BJ (cell line): ENCODE data around the gene CYP2A6. TPM values are rescaled to one million over a fixed set of nuclear protein-coding genes. Genes with fewer than 3 reads are reported as not detected.

Source experiments
- CTCF ChIA-PET: fragments of 350-600 bp; formaldehyde crosslinking; extraction: SDS; loops from one replicate; lab custom pipeline; 2021; ENCODE audit warnings: antibody characterized with exemption, inconsistent platforms; lab: Yijun Ruan, JAX
- POLR2A ChIA-PET: fragments of 300-600 bp; sonication (Branson Sonifier 250); formaldehyde crosslinking; extraction: SDS; loops from one replicate; lab custom pipeline; 2021; ENCODE audit warnings: antibody characterized with exemption; lab: Charles Lee
- DNase-seq: peaks from one replicate; pipeline ENCODE4 v3.0.0-alpha.2; 2011; ENCODE audit warnings: low read depth
- H3K27me3 ChIP-seq: 2 replicates; pipeline ENCODE4 v1.6.0; 2011; ENCODE audit warnings: low read length; ENCODE audit not compliant: control insufficient read depth, insufficient read depth
- H3K36me3 ChIP-seq: 2 replicates; pipeline ENCODE4 v1.5.1; 2011; ENCODE audit warnings: low read length; ENCODE audit not compliant: control insufficient read depth, insufficient read depth
- H3K4me3 ChIP-seq: 2 replicates; pipeline ENCODE4 v1.5.1; 2011; ENCODE audit warnings: low read depth, mild to moderate bottlenecking, control low read depth, low read length
- polyA plus RNA-seq: library from polyadenylated mRNA; depleted of rRNA; stranded (reverse); fragments of >200 nt; gene quantifications from 2 replicates; pipeline ENCODE4 v1.2.3, GENCODE V29; 2011; rRNA removed
- TF ChIP-seq, protein P1 (sequence below): IDR thresholded peaks from 2 replicates; pipeline ENCODE4 v1.5.1; 2011; ENCODE audit warnings: low read depth, mild to moderate bottlenecking, control low read depth, inconsistent platforms, low read length, moderate library complexity; ENCODE audit not compliant: insufficient read depth

Gene CYP2A6
- polyA plus RNA-seq, 1 experiment = not detected

DNA sequence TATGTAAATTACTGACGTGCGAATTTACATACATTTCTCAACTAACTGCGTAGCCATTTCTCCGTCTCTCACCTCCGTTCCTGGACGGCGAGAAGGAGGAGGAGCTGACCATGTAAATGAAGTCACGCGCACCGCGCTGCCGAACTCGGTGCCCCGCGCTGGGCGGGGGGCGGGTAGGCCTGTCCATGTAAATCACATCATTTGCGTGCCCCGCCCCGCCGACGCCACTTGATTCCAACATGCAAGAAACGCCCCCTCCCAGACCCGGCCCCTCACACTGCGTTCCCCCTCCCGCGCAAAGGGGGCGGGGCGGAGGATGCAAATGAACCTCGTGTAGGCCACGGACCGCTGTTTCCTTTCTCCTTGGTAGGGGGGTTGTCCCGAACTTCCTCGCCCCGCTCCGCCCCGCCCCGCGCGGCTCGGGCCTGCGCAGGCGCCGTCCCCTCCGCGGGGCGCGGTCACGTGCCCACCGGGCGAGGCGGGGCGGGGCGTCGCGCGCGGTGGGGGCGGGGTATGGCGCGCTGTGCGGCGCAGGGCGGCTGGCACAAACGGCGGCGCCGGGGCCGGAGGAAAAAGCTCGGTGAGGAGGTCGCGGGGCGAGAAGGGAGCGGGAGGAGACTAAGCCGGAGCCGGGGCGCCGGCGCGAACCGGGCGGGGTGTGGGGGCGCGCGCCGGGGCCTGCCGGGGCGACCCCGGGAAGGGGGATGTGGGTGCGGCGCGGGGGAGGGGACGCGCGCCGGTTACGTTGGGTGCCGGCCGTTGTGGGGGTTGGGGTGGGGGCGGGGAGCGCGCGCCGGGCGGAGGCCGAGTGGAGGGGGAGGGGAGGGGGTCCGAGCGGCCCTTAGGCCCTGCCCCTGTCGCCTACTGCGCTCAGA, 51.3 kb downstream of the CYP2A6 start, which contains the start of gene EGLN2:
EGLN2 (plus strand) TSS at position 509 of the 875 bp plus-strand sequence. CDS start 1,382 bp downstream, outside the sequence.
- peak within 1 kb of the TSS; percentile 92 for H3K4me3 ChIP-seq
- ChIA-PET CTCF (interaction anchor here (0.7 to 1.8 kb wide), 7 partner anchors 8 to 434 kb away, joined by 3 to 11 read pairs (median 4); partner anchors contain the start of gene RAB4B), POLR2A (interaction anchor here (0.6 to 0.7 kb wide), 3 partner anchors 9 to 435 kb away, joined by 3 to 6 read pairs (median 3); partner anchors contain the start of gene RAB4B)
- H3K36me3 ChIP-seq = peaks cover 18% of the 10 kb centered on the region
- TF ChIP-seq, protein P1, sequence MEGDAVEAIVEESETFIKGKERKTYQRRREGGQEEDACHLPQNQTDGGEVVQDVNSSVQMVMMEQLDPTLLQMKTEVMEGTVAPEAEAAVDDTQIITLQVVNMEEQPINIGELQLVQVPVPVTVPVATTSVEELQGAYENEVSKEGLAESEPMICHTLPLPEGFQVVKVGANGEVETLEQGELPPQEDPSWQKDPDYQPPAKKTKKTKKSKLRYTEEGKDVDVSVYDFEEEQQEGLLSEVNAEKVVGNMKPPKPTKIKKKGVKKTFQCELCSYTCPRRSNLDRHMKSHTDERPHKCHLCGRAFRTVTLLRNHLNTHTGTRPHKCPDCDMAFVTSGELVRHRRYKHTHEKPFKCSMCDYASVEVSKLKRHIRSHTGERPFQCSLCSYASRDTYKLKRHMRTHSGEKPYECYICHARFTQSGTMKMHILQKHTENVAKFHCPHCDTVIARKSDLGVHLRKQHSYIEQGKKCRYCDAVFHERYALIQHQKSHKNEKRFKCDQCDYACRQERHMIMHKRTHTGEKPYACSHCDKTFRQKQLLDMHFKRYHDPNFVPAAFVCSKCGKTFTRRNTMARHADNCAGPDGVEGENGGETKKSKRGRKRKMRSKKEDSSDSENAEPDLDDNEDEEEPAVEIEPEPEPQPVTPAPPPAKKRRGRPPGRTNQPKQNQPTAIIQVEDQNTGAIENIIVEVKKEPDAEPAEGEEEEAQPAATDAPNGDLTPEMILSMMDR = no peak
- H3K27me3 ChIP-seq = no peaks in the 10 kb centered on the region
- peak; percentile 97 for DNase-seq

DNA sequence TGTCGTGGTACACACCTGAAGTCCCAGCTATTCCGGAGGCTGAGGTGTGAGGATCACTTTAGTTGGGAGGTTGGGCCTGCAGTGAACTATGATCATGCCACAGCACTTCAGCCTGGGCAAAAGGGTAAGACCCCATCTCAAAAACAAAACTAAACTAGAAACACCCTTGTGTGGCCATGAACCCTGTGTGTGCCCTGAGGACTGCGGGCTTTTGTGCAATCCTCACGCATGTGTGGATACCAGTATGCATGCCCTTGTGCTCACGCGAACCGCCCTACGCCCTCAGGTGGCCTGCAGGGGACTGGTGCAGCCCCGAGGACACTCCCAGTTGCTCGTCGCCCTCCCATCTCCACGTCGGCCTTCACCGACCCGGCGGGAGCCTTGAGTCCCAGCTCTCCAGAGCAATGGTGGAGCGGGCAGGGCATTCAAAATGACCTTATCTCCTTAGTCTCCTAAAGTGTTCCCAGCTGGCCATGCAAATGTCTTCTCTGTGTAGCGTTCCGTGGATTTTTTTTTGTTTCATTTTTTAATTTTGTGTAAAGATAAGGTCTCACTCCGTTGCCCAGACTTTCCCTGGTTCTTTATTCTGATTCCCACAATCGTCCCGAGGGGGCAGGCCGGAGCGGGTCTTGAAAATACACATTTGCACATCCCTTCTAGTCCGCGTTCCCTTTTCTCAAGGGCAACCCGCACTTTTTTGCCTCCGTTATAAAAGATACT, 52.1 kb downstream of the CYP2A6 start:
- TF ChIP-seq, protein P1 = peak; percentile 55
- POLR2A ChIA-PET = interaction anchor here (0.5 to 0.7 kb wide), 2 partner anchors 20 kb away, joined by 6 to 23 read pairs; partner anchors contain the start of gene RAB4B
- no peaks in the 10 kb centered on the region for H3K27me3 ChIP-seq
- DNase-seq = no peak
- CTCF ChIA-PET = interaction anchor here (0.7 to 1.8 kb wide), 8 partner anchors 9 to 434 kb away, joined by 3 to 11 read pairs (median 4); partner anchors contain the start of gene RAB4B
- H3K4me3 ChIP-seq = peak overlapping the region; percentile 43
- peaks cover 17% of the 10 kb centered on the region for H3K36me3 ChIP-seq

DNA sequence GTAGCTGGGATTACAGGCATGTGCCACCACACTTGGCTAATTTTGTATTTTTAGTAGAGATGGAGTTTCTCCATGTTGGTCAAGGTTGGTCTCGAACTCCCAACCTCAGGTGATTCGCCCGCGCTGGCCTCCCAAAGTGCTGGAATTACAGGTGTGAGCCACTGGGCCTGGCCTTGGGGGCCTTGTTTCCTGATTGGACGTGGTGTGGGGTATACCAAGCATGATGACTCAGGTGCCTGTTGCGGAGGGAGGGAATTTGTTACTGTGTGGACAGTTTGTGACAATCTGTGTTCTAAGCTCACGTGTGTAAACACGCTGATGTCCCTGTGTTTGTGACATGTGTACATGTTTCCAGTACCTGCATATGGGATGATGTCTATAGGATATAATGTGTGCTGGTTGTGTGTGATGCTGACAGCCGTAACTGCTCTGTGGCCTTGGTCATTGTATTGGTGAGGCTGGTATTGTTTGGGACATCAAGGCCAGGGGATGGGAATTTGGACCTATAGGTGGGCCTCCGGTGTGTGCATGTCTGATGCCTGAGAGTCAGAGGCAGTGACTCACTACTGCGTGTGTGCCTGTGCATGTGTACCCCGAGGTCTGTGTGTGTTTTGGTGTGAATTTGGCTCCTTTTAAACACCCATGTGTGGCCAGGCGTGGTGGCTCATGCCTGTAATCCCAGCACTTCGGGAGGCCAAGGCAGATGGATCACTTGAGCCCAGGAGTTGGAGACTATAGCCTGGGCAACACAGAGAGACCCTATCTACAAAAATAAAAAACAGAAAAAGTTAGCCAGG, 52.9 kb downstream of the CYP2A6 start:
- TF ChIP-seq, protein P1 = no peak
- CTCF ChIA-PET = interaction anchor here (0.7 to 1.8 kb wide), 4 partner anchors 19 to 134 kb away, joined by 3 to 11 read pairs (median 4); partner anchors contain the start of gene RAB4B
- Histone ChIP-seq H3K27me3 (no peaks in the 10 kb centered on the region), H3K36me3 (peaks cover 14% of the 10 kb centered on the region; the same call in 1 of the 2 replicates), H3K4me3 (no peak overlapping the region)
- no peak for DNase-seq
- POLR2A ChIA-PET = interaction anchor here (0.5 kb wide), 1 partner anchor 19 kb away, joined by 23 read pairs; the partner anchor contains the start of gene RAB4B

Other genes with a start within 250 kb of the CYP2A6 start
- 8.9 and 14.5 TPM in 2 replicates for gene LTBP4, start 249.1 kb downstream of the CYP2A6 start, polyA plus RNA-seq
- 15.9 and 28.6 TPM in 2 replicates for gene NUMBL, start 159.8 kb downstream of the CYP2A6 start, polyA plus RNA-seq
- gene COQ8B, start 133.6 kb downstream of the CYP2A6 start, polyA plus RNA-seq = 22.7 and 35.3 TPM in 2 replicates
- gene ITPKC, start 133.3 kb downstream of the CYP2A6 start, polyA plus RNA-seq = 8.9 and 11.9 TPM in 2 replicates
- gene ACTMAP, start 100.0 kb downstream of the CYP2A6 start, polyA plus RNA-seq = 3.9 and 5.5 TPM in 2 replicates
- gene SNRPA, start 99.2 kb downstream of the CYP2A6 start, polyA plus RNA-seq = 92.2 and 167 TPM in 2 replicates
- not detected in 2 replicates for gene MIA, start 74.9 kb downstream of the CYP2A6 start, polyA plus RNA-seq
- gene RAB4B, start 72.2 kb downstream of the CYP2A6 start, polyA plus RNA-seq = 16.5 and 25.4 TPM in 2 replicates
- 39.3 and 65.5 TPM in 2 replicates for gene EGLN2, start 51.3 kb downstream of the CYP2A6 start, polyA plus RNA-seq
- gene CYP2A7, start 31.8 kb upstream of the CYP2A6 start, polyA plus RNA-seq = not detected in 2 replicates
- not detected in 2 replicates for gene CYP2B6, start 140.8 kb upstream of the CYP2A6 start, polyA plus RNA-seq
- gene CYP2A13, start 238.0 kb upstream of the CYP2A6 start, polyA plus RNA-seq = not detected in 2 replicates